GM19468 (cell line): ENCODE results near the gene DAPK2.

Experiments
- ATAC-seq: cut with Tn5 transposase; IDR thresholded peaks from one replicate; pipeline ENCODE4 v1.9.1; 2021; ENCODE audit warnings: mild to moderate bottlenecking, moderate library complexity, moderate number of reproducible peaks; ENCODE audit not compliant: unreplicated experiment; ENCODE audit errors: extremely low read depth

The DAPK2 gene

DNA sequence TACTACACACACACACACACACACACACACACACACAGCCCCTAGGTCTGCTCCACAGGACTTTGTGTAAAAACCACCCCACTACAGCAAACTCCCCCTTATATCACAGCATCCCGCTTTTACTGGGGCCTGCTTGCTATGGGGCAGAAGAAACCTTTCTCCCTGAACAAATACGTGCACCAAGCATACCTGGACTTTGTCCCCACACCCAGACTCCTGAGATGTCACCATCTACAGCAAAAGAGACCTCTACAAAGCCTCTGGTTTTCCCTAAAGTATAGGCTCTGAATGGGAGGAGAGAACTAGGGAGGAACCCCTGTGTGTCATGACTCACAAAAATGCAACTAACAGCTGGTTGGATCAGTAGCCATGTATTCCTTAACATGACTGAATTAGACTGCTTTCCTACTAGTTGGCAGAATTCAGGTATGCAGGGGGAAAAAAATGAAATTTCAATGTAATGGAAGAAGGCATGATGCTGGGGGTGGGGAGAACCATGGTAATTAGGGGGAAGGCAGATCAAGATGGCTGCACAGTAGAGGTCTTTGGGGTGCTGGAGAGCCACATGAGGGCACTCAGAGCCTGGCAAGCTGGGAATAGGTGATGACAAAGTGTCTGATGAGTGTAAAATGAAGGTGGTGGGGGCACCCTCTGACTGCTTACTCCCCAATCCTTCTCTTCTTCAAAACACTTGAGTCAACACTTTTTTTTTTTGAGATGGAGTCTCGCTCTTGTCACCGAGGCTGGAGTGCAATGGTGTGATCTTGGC lies 45.9 kb downstream of the DAPK2 start:
- ATAC-seq: no peak

DNA sequence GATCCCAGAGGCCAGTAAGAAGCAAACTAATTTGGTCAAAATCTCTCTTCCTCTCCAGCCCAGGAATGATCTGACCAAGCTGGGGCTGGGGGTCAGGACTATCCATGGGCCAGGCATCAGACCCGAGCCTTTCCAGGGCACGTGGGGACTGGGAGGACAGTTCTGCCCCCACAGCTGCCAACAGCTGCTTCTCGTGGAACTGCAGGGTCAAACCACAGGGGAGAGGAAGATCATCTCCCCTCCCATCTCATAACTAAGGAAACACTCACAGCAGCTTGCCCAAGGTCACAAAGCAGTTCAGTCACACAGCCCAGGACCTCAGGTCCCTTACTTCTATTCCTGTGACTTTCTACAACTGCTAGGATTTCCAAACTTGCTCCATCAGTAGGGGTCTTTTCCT lies 47.1 kb downstream of the DAPK2 start:
- ATAC-seq: no peak

DNA sequence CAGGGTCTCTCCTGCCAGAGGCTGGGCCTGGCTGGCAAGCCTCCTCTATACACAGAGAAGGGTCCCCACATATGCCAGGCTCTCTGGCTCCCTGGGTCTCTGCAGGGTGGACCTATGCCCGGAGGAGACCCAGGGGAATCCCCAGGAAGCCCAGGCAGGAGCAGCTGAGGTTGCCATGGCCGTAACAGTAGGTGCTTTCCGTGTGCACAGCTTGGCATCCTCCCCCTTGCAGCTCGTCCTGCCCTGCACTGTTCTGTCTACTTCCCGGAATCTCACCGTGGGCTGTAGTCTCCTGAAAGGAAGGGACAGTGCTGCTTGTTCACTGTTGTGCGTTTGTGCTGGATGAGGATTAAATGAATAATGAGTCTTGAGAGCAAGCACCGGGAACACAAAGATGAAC lies 47.8 kb downstream of the DAPK2 start:
- ATAC-seq: no peak

DNA sequence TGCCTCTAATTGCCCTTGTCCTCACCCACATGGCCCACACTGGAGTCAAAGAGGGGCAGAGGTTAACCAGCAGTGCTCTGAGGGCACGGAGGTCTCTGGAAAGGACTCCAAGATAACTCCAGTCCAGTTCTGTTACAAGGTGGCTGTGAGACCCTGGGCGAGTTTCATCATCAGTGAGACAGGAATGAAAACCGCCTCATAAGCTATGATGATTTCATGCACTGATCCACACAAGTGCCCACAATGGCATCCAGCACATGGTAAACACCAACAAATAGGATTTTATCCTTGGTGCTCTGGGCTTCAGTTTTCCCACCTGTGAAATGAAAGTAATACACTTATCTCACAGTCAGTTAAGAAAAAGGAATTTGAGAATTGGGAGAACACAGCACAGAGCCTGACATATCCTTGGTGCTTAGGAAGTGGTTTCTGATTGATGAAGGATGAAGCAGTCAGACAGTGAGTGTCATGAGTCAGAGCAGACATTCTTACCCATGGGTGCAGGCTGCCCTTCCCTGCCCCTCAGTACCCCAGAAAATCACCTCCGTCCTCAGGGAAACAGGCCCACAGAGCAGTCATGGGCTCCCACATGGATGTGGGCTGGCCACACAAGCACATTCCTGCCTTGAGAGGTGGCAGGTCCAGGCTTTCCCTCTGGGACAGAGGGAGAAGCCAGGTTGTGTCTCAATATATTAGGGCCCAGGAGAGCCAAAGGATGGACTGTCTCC lies 48.4 kb downstream of the DAPK2 start:
- ATAC-seq: no peak

DNA sequence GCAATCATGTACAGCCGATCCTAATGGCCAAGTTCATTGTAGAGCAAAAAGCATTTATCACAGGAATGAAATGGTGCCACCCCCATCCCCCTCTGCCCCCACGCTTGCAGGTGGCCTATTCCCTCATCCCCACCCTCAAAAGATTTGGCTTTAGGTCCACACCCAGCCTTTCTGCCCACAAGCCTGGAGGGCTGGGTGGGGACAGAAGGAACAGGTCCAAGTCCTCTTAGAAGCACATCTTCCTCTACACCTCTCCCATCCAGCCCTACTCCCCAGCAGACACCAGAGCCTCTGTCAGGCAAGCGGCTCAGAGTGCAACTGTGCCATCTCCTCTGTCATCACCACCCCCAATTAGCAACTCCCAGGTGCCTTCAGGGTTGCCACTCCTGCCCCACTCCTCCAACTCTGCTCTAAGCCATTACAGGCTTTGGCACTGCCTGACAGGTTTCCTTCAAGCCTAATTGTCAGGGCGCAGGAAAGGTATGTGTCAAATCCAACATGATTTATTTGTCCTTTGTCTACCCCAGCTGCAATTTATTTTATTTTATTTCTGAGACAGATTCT lies 49.4 kb downstream of the DAPK2 start:
- ATAC-seq: no peak

DNA sequence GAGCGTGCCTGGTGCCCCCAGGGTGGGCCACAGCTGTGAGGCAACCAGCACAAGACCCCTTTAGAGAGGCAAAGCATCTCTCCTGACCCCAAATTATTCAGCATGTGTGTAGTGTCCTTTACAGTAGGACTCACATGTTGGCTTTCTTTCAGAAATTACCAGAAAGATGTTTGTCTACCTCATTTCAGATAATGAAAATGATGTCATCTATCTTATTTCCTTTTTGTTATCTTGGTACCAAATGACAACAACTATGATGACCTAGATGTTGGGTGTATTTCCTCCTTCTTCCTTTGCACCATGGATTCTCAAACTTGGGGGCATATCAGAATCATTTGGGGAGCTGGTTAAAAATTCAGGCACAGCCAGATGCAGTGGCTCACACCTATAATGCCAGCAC lies 50.5 kb downstream of the DAPK2 start:
- ATAC-seq: no peak

DNA sequence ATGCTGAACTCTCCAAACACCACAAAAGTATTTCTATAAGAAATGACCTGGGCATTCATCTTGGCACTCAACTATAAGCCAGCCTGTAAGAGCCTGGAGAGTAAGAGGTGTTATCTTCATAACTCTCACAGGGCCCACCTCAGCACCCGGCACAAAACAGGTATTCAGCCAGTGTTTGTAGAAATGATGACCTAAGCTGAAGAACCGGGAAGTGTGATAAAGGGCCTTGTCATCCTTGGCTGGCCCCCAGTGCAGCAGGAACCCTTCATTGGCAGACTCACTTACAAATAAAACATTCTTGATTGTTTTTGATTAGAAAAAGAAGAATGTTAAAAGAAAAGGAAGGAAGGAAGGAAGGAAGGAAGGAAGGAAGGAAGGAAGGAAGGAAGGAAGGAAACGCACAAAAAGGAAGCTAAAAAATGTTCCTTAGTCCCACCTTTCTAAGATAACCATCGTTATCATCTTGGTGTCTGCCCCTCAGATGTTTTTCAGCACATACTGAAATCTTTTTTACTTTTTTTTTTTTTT lies 52.1 kb downstream of the DAPK2 start:
- ATAC-seq: no peak

DNA sequence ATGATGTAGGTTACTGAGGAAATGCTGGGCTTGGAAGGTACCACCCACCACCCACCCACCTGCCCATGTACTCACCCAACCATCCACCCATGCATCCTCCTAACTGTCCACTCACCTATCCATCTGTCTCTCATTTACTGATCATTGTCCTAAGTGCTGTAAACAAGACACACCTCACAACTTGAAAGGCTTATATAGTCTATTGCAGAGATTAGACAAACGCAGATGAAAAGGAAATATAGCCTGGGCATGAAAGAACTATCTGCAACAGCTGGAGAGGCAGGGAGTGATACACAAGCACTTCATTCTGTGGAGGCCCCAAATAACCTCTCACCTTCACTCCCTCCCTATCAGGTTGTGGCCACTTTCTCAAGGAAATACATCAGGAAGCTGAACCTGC lies 54.0 kb downstream of the DAPK2 start:
- no peak for ATAC-seq

DNA sequence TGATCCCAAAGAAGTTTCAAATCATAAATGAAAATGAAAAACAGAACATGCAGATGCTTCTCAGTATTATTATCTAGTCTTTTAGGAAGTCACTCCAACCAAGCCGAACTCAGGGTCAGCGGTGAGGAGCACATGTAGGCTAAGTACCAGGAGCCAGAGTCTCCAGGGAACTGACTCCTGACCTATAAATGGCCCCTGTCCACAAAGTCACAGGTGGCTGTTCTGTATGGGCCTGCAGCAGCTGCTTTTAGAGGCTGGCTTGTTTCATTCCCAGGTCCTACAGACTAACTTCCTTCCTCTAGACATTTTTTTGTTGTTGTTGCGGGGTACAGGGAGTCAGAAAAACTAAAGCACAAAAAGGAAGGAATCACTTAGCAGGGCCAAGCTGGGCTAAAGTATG lies 54.6 kb downstream of the DAPK2 start:
- no peak for ATAC-seq

DNA sequence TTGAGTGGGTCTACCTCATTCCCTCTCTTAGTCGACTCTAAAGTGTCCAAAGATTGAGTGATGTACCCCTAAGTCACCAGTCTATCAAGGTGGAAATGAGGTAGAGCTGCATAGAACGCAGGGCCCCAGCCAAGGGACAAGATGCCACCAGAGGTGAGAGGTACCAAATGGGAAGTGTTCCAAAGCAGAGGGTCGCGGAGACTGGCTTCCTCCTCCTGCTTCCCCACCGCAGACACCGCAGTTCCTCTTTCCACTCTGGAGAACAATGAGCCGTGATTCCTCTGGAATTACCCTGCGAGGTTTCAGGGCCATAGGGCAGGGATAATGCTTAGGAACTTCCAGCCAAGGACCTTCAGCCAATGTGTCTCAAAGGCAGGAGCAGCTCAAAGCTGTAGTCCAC lies 55.8 kb downstream of the DAPK2 start:
- no peak for ATAC-seq

DNA sequence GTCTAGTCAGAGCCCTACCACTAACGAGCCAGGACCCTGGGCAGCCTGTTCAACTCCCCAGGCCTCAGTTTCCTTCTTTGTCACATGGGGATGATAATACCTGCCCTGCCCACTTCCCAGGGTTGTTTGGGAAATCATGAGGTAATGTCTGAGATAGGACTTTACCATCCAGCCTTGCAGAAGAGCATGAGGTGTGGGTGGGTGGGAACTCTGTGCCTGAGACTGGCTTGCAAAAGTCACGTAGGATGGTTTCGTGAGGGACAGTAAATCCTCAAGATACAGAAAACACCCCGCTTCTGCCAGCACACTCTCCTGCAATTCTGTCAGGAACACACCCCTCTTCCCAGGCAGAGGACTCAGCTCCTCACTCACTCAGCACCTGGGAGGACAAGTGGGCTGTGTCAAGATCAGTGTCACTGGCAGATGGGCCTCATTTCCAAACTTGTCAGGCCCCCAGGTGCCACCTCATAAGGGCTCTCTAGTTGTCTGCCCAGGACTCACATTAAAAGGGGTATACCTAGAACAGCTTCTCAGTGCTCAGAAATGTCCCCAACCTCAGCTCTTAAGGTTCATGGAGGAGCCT lies 58.4 kb downstream of the DAPK2 start:
- no peak for ATAC-seq

DNA sequence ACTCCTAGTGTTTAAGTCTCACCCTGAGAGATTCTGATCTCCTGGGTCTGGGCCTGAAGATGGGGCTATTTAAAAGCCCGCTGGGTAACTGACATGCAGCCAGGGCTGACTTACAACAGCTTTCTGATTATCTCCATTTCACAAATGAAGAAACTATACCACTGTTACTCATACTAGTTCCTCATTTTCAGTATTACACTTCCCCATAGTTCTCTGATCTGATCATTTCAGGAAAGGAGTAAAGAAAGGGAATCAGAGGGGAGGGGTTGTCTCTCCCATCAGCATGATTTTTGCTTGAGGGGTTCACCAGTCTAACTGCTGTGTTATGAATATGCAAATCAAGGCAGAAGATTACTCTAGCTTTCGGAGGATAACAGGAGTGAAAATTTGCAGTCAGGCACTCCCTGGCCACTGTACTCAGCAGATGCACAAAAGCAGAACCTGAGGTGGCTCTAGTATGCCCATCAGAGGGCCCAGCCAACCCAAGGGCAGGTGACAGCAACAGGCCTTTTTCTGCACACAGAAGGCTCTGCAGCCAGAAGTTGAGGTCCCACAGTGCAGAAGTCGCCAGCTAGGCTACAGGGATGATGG lies 59.4 kb downstream of the DAPK2 start:
- peak; percentile 35 for ATAC-seq

DNA sequence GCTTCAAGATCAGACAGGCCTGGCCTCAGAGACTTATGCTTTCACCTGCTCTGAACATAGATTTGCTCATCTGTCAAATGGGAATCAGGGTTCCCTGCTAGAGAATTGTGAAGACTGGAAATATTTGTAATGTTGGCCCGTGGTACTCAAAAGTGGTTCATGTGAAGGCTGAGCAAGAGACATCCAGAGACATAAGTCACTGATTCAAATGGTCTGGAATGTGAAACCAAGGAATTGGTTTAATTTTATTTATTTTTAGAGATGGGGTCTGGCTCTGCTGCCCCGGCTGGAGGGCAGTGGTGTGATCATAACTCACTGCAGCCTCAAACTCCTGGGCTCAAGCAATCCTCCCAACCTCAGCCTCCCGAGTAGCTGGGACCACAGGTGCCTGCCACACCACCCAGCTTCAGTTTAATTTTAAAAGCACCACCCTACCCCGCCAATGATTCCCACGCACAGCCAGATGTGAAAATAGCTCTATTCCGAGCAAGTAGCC lies 60.1 kb downstream of the DAPK2 start:
- ATAC-seq: no peak

DNA sequence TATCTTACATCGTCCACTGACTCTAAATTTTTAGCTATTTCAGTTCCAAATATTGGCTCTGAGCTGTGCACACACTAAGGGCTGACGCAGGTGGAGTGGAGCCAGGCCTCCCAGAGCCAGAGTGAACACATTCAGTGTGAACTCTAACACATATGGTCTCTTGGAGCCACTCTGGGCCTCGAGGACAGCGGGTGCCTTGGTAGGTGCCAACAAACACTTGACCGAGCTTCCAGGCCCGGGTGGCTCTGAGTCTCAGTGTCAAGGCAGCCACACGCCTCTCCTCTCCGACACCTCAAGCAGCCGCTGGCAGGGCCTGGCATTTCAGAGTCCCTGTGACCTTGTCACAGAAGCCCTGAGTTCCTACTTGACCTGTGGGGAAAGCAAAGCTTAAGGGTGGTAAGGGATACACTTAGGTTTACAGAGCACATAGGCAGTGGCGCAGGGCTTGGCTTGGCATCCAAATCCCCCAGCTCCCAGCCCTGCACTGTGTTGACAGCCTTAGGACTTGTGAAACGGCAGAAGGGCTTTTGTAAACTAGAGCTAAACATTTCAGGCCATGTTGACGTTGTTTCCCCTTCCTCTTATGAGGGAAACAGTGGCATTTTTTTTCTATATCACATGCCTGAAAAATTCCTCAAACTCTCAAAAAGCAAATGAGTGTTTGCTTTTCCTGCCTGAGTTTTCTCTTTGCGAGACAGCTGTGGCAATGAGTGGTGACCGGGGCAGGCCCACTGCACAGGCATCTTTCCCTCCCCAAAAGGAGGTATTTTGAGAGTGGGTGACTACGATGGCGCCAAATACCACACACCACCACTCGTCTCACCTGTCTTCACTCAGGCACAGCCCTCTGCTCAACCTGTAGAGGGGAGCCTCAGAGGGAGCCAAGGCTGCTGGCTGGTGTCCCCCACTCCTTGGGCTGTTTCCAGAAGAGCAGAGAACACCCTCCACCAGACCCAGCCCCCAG lies 60.8 kb downstream of the DAPK2 start:
- ATAC-seq: no peak

DNA sequence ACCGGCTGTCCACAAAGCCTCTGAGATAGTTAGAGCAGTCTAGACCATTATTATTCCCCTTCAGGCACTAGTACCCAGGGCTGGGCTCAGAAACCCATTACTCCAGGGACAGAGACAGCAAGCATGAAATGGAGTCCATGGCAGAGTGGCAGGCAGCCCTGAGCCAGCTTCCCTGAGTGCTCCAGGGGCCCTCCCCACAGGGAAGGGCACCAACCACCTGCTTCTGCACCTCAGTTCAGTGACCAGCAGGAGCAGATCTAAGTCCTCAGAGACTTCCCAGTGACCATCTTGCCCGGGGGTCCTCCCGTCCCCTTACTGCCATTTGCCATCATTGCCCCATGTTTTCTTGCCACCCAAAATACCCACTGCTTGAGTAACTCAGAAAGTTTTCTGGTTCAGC lies 62.0 kb downstream of the DAPK2 start:
- ATAC-seq: no peak

DNA sequence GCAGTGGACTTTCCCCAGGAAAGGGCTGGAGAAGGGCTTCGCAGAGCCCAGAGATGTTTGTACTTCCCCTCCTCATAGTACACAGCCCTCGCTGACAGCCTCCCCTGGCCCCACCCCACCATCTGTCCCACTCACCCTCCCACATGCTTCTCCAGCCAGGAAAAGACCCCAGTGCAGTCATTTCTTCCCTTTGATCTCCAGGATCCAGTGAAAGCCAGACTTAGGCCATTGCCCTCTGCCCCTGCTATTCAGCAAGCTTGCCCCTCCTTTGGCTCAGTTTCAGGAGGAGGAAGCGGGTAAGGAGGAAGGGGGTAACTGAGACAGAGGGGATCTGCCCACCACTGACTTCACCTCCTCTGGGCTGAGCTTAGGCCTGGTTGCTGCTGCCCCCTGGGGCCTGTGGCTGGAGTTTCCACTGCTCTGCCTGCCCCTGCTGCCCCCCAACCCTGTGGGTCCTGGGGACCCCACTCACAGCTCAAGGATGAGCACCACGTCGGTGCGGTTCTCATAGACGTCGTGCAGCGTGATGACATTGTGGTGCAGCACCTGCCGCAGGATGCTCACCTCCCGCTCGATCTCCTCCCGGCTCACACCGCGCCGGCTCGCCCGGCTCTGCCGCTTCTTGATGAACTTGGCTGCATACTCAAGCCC lies 63.1 kb downstream of the DAPK2 start:
- no peak for ATAC-seq

DNA sequence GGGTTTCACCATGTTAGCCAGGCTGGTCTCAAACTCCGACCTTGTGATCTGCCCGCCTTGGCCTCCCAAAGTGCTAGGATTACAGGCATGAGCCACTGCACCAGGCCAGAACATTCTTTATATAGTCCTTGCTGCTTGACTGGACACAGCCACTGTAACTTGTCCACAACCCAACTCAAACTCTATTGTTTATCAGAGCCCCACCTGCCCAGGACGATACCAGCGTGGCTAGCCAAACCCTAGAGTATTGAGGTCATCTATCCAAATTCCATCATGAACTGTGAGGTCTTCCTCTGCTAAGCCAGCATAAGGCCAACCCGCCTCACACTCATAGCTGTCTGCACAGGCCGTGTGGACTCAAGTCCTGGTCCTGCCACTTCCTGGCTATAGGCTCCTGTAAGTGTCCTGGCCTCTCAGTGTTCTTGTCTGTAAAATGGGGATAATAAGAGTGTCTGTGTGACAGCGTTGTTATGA lies 63.9 kb downstream of the DAPK2 start:
- ATAC-seq: no peak

DNA sequence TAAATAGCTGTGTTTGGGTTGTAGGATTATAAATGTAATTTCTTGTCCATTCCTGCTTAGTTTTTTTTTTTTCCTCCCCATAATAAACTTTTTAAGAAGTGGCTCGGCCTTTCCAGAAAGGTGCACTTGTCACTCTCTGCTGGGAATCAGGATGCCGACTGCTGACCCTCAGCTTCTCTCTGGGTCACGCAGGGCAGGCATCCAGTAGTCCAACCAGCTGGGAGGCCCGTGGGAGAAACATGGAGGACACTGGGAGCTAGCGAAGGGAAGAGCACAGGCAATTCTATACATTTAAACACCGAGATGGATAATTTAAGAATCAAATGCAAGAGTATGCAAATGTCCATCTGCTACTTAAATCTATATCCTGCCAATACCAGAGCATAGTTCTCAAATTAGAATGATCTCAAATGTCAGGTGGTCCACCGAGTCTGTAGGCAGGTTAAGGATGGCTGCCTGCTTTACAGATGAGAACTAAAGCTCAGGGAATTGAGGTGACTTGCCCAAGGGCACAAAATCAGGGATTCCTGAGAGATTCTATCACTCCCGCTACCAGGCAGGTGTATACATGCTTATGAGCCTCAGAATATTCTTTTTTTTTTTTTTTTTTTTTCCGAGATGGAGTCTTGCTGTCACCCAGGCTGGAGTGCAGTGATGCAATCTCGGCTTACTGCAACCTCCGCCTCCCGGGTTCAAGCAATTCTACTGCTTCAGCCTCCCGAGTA lies 64.5 kb downstream of the DAPK2 start:
- no peak for ATAC-seq
